ENCODE measurements around the gene C1QTNF6.

Gene C1QTNF6

DNA sequence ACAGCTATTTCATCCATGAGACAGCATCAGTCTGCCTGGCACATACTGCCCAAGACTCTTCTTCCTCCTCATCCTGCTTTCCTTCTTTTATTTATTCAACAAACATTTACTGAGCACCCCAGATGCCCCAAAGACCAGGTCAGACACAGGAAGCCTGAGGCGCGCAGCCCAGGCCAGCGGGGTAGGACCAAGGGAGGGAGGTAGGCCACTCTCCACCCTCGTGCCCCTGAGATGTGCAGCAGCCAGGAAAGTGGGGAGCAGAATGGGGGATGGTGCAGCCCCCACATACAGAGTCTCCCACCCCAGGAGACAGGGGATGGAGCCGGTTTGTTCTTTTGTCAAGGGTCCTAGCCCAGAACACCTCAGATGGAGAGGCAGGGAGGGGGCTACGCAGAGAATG is 34.1 kb downstream of the C1QTNF6 start:
- TF ChIP-seq CTCF (conservative IDR thresholded peaks at IDR 0.05; ENCODE audit: low read length), result no peak
- TF ChIP-seq EZH2phosphoT487 (IDR thresholded peaks at IDR 0.05; ENCODE audit: borderline replicate concordance), result no peak
- Histone ChIP-seq H3K4me3 (ENCODE audit: low read length, poor library complexity, severe bottlenecking) (no peak overlapping the region), H3K79me2 (ENCODE audit: insufficient read depth, low read length) (peaks cover 8% of the 10 kb centered on the region; the same call in 1 of the 2 replicates), H3K9me3 (ENCODE audit: insufficient read depth, low read depth, low read length) (no peaks in the 10 kb centered on the region), H4K20me1 (ENCODE audit: insufficient read depth, low read length, poor library complexity, severe bottlenecking) (no peaks in the 10 kb centered on the region), H2AFZ (ENCODE audit: low read length) (no peak overlapping the region), H3K27me3 (ENCODE audit: insufficient read depth, low read length, poor library complexity, severe bottlenecking) (no peaks in the 10 kb centered on the region), H3K9ac (ENCODE audit: low read depth, low read length, poor library complexity, severe bottlenecking) (no peak overlapping the region), H3K4me2 (ENCODE audit: low read depth, low read length, poor library complexity, severe bottlenecking) (no peak overlapping the region), H3F3A (ENCODE audit: low read depth) (no peaks in the 10 kb centered on the region), H3K9me2 (replicated peaks; ENCODE audit: low read depth, low read length) (no peaks in the 10 kb centered on the region), H3K36me3 (ENCODE audit: insufficient read depth, low read length) (no peaks in the 10 kb centered on the region), H3K4me1 (ENCODE audit: insufficient read depth, low read length, poor library complexity, severe bottlenecking) (peaks cover 19% of the 10 kb centered on the region)

DNA sequence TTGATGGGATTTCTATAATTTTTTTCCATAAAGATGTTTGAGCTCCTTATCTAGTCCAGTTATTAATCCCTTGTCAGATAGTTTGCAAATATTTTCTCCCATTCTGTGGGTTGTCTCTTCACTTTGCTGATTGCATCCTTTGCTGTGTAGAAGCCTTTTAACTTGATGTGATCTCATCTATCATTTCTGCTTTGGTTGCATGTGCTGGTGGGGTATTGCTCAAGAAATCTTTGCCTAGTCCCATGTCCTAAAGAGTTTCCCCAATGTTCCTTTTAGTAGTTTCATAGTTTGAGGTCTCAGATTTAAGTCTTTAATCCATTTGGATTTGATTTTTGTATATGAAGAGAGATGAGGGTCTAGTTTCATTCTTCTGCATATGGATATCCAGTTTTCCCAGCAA is 36.6 kb downstream of the C1QTNF6 start:
- H3K79me2 ChIP-seq (ENCODE audit: insufficient read depth, low read length), result peaks cover 12% of the 10 kb centered on the region; the same call in 1 of the 2 replicates
- no peaks in the 10 kb centered on the region for H3K36me3 ChIP-seq (ENCODE audit: insufficient read depth, low read length)
- H3K9me2 ChIP-seq (replicated peaks; ENCODE audit: low read depth, low read length), result no peaks in the 10 kb centered on the region
- H3F3A ChIP-seq (ENCODE audit: low read depth), result no peaks in the 10 kb centered on the region
- H3K4me3 ChIP-seq (ENCODE audit: low read length, poor library complexity, severe bottlenecking), result no peak overlapping the region
- no peak overlapping the region for H3K4me2 ChIP-seq (ENCODE audit: low read depth, low read length, poor library complexity, severe bottlenecking)
- no peak overlapping the region for H3K9ac ChIP-seq (ENCODE audit: low read depth, low read length, poor library complexity, severe bottlenecking)
- H3K9me3 ChIP-seq (ENCODE audit: insufficient read depth, low read depth, low read length), result no peaks in the 10 kb centered on the region
- no peak for TF ChIP-seq CTCF (conservative IDR thresholded peaks at IDR 0.05; ENCODE audit: low read length)
- TF ChIP-seq EZH2phosphoT487 (IDR thresholded peaks at IDR 0.05; ENCODE audit: borderline replicate concordance), result no peak
- H3K4me1 ChIP-seq (ENCODE audit: insufficient read depth, low read length, poor library complexity, severe bottlenecking), result peaks cover 37% of the 10 kb centered on the region
- no peak overlapping the region for H2AFZ ChIP-seq (ENCODE audit: low read length)
- no peaks in the 10 kb centered on the region for H4K20me1 ChIP-seq (ENCODE audit: insufficient read depth, low read length, poor library complexity, severe bottlenecking)
- H3K27me3 ChIP-seq (ENCODE audit: insufficient read depth, low read length, poor library complexity, severe bottlenecking), result no peaks in the 10 kb centered on the region

DNA sequence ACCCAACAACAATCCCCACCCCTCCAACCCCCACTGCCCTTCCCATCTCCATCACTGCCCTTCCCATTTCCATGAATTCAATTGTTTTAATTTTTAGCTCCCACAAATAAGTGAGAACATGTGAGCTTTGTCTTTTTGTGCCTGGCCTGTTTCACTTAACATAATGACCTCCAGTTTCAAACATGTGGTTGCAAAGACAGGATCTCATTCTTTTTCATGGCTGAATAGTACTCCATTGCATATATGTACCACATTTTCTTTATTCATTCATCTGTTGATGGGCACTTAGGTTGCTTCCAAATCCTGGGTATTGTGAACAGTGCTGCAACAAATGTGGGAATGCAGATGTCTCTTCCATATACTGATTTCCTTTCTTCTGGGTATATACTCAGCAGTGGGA is 37.3 kb downstream of the C1QTNF6 start:
- Histone ChIP-seq H3K36me3 (ENCODE audit: insufficient read depth, low read length) (no peaks in the 10 kb centered on the region), H3K9ac (ENCODE audit: low read depth, low read length, poor library complexity, severe bottlenecking) (no peak overlapping the region), H3K4me1 (ENCODE audit: insufficient read depth, low read length, poor library complexity, severe bottlenecking) (peaks cover 36% of the 10 kb centered on the region), H3K27me3 (ENCODE audit: insufficient read depth, low read length, poor library complexity, severe bottlenecking) (no peaks in the 10 kb centered on the region), H3F3A (ENCODE audit: low read depth) (no peaks in the 10 kb centered on the region), H3K9me2 (replicated peaks; ENCODE audit: low read depth, low read length) (no peaks in the 10 kb centered on the region), H3K4me3 (ENCODE audit: low read length, poor library complexity, severe bottlenecking) (no peak overlapping the region), H3K79me2 (ENCODE audit: insufficient read depth, low read length) (peaks cover 12% of the 10 kb centered on the region; the same call in 1 of the 2 replicates), H2AFZ (ENCODE audit: low read length) (no peak overlapping the region), H3K4me2 (ENCODE audit: low read depth, low read length, poor library complexity, severe bottlenecking) (no peak overlapping the region), H3K9me3 (ENCODE audit: insufficient read depth, low read depth, low read length) (no peaks in the 10 kb centered on the region), H4K20me1 (ENCODE audit: insufficient read depth, low read length, poor library complexity, severe bottlenecking) (no peaks in the 10 kb centered on the region)
- no peak for TF ChIP-seq EZH2phosphoT487 (IDR thresholded peaks at IDR 0.05; ENCODE audit: borderline replicate concordance)
- no peak for TF ChIP-seq CTCF (conservative IDR thresholded peaks at IDR 0.05; ENCODE audit: low read length)

Data from Loucy (cell line).